ENCODE data around the gene MBP.
"Not testable (repeated sequence)": the region's sequence is repeated elsewhere in the genome, so short reads cannot be mapped to it uniquely, and the experiment has no call there.

The MBP gene

DNA sequence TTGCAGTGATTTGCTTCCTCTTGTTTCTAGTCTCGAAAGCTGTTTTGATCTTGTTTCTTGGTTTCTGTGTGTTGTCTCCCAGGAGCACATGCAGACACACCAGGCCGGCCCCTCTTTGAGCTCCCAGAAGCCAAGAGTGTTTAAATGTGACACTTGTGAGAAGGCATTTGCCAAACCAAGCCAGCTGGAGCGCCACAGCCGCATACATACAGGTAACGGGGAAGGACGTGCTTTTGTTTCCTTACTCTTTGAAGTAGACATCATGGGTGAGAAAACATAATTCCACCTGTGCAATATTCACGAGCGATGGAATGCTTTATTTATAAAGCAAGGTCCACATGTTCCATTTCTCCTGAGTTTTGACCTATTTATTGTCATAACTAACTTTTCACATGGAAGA is 173.0 kb downstream of the MBP start:
- DNase-seq = no peak

GRCh38 chr18:76958692-76959341 is 173.8 kb downstream of the MBP start:
- no peak for DNase-seq

GRCh38 chr18:76957384-76958355 is 174.9 kb downstream of the MBP start:
- DNase-seq = no peak

GRCh38 chr18:76956648-76957047 is 175.9 kb downstream of the MBP start:
- DNase-seq = no peak

DNA sequence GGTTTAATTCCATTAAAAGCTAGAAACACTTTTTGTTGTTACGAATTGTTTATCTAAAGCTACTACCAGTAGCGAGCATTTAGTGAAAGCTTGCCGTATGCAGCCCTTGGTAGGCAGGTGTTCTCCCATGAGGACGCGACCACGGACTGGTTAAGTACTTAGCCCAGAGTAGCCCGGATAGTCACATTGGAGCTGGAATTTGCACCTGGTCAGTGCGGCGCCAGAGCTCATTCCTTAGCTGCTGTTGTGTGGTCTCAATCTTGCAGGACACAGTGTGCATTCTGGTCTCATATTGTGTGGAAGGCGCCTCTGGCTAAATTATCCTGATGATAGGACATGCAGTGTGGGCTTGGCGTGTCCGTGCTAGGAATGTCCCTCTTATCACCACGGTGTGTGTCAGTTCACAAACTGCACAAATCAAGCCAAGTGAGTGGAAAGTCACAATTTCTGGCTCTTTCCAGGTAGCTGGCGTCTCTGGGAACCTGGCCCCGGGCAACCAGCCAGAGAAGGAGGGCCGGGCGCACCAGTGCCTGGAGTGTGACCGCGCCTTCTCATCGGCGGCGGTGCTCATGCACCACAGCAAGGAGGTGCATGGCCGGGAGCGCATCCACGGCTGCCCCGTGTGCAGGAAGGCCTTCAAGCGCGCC is 176.9 kb downstream of the MBP start:
- no peak for DNase-seq

DNA sequence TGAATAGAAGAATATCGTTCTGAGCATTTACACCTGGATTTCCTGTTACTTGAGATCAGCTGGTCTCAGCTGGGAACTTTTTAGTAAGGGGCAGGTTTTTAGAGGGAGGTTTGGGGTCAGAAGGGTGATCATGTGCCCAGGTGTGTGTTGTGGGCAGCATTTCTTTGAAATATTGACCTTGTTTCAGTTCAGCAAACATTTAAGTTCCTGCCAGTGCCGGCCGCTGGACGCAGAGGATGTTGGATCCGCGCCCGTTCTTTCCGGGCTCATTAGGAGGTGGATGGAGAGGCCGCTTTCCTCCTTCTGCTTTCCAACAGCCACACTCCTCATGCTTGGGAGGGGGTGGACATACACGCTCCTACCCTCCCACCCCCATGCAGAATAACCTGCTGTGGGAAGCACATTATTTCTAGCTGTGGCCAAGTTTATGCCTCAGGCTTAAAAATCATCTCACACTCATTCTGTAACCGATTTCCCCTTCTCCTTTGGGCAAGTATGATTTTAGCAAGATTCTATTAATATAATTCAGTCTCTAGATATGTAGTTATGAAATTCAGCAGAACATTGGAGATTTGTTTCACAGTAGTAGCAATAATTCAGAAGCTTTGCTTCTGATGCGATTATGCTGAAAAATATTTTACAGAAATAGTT is 178.9 kb downstream of the MBP start:
- no peak for DNase-seq

GRCh38 chr18:76953156-76953555 is 179.4 kb downstream of the MBP start:
- no peak for DNase-seq

DNA sequence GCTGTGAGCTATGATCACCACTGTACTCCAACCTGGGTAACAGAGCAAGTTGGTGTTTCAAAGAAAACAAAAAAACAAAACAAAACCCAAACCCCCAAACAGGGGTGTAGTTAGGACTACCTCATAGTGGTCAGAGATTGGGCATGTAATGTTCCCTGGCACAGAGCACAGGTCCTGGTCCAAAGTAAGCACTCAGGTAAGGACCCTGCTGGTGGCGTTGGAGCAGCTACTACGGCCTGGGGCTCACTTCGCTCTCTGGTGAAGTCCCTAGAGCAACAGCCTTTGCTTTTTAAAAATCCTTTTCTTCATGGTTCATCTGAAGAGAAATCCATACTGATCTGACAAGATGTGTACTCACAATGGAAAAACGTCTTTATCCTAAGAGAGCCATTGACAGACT is 179.8 kb downstream of the MBP start:
- no peak for DNase-seq

- DNase-seq = no peak
Observed at GRCh38 chr18:76951456-76952247, 180.9 kb downstream of the MBP start.

GRCh38 chr18:76948345-76948744 is 184.2 kb downstream of the MBP start:
- DNase-seq = no peak

- not testable (repeated sequence) for DNase-seq
Observed at GRCh38 chr18:76944346-76944745, 188.2 kb downstream of the MBP start.

- no peak for DNase-seq
Observed at GRCh38 chr18:76943542-76944339, 188.8 kb downstream of the MBP start.

GRCh38 chr18:76941284-76941683 is 191.3 kb downstream of the MBP start:
- no peak for DNase-seq

DNA sequence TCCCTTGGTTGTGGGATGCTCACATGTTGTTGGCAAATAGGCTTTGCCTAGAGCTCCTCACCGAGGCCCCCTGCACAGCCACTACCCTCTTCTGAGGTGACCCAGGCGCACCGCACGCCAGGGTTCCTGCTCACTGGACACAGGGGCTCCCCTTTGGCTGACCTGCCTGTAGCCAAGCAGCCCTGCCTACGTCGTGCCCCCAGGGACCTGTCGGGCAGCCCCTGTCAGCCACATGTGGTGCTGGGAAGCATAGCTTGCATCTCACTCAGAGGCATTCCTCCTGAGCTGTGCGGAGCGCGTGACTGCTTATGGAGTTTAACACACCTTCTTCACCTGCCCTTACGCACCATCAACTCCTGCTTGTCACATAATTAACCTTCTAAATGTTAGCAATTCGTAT is 194.0 kb downstream of the MBP start:
- DNase-seq = no peak

DNA sequence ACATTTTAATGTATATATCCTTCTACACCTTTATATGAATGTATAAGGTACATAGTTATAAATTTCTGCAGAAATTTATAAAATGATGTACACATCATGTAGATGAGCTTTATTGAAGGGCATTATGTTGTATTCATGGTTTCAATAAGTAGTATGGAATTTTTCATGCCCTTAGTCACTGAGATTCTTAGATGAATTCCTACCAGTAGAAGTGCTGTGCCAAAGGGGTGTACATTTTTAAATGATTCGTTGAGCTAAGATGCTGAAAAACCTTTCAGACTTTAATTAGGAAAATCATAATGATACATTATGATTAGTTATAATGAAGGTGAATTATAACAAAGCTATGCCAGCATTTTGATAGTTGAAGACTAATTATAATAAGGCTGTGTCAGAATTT is 195.0 kb downstream of the MBP start:
- DNase-seq = no peak

- no peak for DNase-seq
Observed at GRCh38 chr18:76936877-76937276, 195.7 kb downstream of the MBP start.

- DNase-seq = no peak
Observed at GRCh38 chr18:76935722-76936337, 196.8 kb downstream of the MBP start.

DNA sequence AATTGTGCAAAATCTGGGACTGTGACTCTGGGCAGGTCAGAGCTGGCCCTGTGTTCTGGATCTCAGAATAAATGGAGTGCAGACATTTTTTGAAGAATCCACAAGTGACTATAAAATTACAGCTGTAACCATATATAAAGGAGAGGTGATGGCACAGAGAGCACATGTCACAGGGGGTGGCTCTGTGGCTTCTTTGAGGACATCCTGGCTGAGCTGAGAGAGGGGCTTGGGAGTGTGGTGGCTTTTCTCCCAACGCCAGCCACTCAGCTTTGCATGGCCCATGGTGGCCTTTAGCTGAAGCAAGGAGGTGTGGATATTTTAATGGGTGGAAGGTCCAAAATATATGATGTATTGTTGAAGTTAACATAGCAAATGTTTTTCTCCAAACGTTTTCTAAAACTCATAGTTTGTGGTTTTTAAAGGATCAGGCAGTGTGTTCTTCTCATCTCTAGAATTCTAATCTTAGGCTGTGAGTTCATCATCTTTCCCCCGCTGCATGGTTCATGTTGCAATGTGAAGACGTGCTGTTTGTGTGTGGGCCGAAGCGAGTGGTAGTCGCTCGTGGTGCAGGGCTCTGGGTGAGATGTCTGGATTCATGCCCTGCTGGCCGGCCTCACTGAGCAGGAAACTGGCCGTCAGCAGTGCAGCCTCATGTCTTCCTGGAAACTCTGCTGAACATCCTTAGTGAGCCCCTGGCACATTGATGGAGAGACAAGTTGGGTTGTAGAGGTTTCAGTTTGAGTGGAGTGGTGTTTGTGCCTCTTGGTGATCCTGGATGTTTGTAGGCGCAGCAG is 200.4 kb downstream of the MBP start:
- DNase-seq = no peak

DNA sequence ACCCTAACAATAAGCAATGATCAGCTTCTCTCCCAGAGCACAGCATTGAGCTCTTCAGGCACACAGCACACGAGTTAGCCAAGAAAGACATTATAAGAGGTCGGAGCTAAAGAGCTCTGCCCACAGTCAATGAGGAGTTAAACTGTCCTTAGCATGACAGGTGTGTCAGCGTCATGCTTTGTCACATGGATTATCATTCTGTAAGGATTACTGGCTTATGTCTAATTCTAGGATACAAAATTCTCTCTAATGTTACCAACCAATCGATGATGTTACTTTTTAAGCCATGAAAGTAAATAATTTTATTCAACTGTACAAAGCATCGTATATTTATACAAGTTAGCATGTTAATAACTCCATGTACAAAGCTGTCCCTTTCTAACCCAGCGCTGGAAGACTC is 201.4 kb downstream of the MBP start:
- DNase-seq = no peak

All from NCI-H446 treated with DMSO at 0.1 percent for 48 hours (cell line).